GM21825 (cell line): ENCODE measurements around the gene DDX56.
"Not testable (repeated sequence)": the region's sequence is repeated elsewhere in the genome, so short reads cannot be mapped to it uniquely, and the experiment has no call there.

ENCODE experiments used
- ATAC-seq: cut with Tn5 transposase; IDR thresholded peaks from one replicate; pipeline ENCODE4 v1.9.1; 2021; ENCODE audit warnings: mild to moderate bottlenecking, moderate library complexity; ENCODE audit not compliant: unreplicated experiment

DDX56 gene

DNA sequence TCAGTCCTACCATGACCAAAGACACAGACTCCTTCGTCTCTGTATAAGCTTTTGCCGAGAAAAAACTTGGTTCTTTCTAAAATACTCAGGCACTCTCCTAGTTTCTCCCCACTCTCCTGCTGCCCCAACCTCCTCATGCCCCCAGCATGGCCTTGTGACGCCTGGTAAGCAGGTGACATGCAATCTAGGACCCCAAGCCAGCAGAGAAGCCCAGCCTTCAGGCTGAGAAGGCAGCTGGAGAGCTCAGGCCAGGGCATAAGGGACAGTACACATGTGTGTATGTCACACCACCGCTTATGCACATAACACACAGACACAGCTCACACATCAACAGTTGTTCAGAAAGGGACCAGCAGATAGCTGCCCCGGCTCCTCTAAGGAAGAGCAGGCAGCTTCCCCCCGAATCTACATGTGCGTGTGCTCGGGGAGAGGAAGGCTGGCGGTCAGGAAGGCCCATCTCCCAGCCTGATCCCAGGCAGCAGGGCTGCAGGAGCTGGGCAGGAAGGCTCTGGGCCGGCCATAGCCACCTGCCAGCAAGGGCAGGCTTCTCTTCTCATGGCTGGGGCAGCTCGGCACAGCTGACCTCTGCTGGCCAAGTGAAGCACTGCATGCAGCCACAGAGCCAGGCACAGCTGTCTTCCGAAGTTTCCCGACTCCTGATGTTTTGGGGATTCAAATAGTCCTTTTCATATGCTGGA, 8.5 kb downstream of the DDX56 start:
- peak; percentile 66 for ATAC-seq

DNA sequence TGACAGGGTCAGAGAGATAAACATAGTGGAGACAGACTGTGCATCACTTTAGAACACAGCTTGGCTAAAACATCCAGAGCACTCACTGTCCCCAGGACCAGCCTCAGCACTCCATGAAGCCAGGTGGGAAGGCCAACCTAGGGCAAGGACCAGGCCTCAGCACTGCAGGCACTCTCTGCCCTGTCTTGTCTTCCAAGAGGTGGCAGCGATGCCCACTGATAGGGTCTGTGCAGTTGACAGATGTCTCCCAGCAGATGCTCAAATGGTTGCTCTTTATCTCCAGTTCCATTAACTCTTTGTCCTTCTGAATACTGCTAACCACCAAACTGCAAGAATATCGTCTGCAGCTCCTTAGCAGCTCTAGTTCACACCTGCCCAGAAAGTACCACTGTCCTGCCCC, 9.1 kb downstream of the DDX56 start:
- no peak for ATAC-seq

GRCh38 chr7:44563171-44563679, 10.5 kb downstream of the DDX56 start:
- ATAC-seq: no peak

DNA sequence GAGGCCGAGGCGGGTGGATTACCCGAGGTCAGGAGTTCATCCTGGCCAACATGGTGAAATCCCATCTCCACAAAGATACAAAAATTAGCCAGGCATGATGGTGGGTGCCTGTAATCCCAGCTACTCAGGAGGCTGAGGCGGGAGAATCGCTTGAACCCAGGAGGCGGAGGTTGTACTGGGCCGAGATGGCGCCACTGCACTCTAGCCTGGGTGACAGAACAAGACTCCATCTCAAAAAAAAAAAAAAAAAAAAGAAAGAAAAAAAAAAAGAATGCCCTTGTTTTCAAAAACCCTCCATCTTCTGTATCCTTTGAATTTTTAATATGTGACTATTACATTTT, 11.1 kb downstream of the DDX56 start:
- not testable (repeated sequence) for ATAC-seq

DNA sequence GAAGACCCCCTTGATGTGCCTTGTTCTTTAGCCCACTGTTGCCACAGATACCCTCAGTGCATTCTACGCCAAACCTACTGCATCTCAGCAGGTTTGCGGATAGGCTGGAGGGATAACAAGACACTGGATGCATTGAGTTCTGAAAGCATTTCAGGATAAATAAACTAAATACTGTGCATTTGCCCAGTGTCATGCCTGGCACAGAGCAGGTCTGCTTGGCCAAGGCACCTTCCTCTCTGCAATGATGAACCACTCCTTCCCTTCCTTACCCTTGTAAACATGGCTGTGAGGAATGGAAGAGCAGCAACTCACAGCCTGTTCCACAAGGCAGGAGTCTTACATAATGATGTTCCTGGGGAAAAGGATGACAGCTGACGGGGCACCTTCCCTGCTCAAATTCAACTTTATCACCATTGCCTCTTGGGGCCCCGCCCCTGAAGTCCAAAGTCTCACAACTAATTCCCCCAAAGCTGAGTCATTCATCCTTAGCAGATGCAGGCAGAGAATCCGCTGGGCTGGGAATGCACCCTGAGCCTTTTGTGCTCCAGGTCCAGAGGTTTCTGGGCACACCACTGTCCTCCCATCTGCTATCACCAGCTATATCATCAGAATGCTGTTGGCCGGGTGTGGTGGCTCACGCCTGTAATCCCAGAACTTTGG, 11.6 kb downstream of the DDX56 start:
- ATAC-seq: no peak

DNA sequence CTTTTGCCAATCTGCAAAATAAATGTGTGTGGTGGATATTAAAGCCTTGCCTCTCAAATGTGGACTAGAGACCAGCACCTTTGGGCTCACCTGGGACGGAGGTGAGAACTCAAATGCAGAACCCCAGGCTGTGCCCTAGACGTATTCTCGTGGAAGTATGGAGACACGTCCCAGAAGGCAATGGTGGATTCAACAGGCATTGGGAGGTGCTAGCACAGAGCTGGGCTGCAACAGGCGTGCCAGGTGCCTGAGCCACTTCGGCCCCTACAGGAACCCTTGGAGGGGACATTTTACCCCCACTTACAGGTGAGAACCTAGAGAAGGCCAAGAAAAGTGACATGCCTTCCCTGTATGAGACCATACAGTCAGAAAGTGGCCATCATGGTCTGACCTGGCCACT, 12.2 kb downstream of the DDX56 start:
- ATAC-seq: no peak

DNA sequence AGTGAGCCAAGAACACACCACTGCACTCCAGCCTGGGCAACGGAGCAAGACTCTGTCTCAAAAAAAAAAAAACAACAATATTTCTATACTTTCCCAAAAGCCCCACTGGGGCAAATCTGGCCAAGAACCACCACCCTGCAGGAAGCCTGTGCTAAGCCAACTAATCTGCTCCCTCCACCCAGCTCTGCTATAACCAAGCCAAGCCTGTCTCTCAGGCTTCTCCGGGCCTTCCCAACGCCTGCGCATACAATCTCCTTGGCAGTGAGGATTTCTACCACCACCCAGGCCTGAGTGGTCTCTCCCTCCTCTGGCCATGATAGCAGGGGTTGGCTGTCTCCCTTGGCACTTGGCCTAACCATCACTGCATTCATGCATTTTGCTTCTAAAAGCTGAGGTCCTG, 14.2 kb downstream of the DDX56 start:
- ATAC-seq: no peak

GRCh38 chr7:44557485-44557884, 16.2 kb downstream of the DDX56 start:
- ATAC-seq: no peak

GRCh38 chr7:44555350-44555749, 18.4 kb downstream of the DDX56 start:
- ATAC-seq: no peak

DNA sequence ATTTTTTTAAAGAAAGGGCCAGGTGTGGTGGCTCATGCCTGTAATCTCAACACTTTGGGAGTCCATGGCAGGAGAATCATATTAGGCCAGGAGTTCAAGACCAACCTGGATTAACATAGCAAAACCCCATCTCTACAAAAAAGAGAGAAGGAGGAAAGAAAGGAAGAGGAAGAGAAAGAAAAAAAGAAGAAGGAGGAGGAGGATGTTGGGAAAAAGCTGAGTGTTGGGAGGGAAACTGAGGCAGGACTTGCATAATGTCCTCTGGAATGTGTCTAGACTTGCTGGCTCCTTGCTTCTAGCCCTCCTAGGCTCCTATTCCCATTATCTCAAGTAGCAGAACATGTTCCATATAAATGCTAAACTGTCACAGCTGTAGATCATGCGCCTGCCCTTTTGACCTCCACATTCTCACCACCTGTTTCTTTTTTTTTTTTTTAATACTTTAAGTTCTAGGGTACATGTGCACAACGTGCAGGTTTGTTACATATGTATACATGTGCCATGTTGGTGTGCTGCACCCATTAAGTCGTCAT, 21.2 kb downstream of the DDX56 start:
- ATAC-seq: not testable (repeated sequence)

- ATAC-seq: no peak
Measured at GRCh38 chr7:44549457-44549856, 24.3 kb downstream of the DDX56 start.

- ATAC-seq: no peak
Measured at GRCh38 chr7:44548893-44549292, 24.8 kb downstream of the DDX56 start.

- no peak for ATAC-seq
Measured at GRCh38 chr7:44547536-44548231, 26.0 kb downstream of the DDX56 start.

GRCh38 chr7:44541876-44542610, 31.7 kb downstream of the DDX56 start:
- ATAC-seq: no peak

DNA sequence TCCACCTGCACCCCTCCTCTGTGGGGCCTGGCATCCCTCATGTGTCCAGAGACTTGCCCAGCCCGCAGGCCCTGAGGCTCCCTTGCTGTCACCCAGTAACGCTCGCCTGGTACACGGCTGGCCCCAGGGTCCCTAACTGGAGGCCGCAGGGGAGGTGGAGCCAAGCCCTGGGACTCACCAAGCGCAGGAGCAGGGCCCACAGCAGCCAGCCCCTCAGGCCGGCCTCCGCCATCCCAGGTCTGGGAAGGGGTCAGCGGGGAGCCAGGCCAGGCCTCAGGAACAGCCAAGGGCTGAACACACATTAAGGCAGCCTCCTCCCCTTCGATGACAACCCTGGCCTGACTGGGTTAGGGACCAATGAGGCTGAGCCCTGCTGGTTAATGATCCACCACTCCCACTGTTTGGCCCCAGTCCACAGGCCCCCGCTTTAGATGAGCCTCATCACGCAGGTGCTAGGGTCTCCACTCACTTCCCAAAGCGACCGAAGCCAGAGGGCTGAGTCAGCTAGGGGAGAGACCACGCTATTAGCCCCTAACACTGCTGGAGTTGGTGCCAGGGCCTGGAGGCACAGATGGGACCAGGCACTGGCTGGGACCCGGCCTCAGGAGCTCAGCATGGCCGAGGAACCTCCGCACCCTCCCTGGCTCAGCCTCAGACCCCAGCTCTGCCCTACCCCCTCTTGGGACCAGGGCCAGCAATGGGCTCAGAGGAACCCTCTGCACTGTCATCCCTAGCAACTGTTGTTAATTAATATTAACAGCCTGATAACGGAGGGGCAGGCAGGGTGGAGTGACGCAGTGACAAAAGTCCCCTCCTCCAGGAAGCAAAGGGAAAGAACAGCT, 32.5 kb downstream of the DDX56 start, which contains the start of gene NPC1L1:
TSS of gene NPC1L1 (minus strand) at position 303 of the 842 bp plus-strand sequence. CDS start at position 232, 71 bp downstream.
- ATAC-seq: no peak

- ATAC-seq: no peak
Measured at GRCh38 chr7:44540592-44541027, 33.1 kb downstream of the DDX56 start.

GRCh38 chr7:44539669-44540506, 33.8 kb downstream of the DDX56 start:
- ATAC-seq: no peak

- no peak for ATAC-seq
Measured at GRCh38 chr7:44538798-44539668, 34.7 kb downstream of the DDX56 start.
